GM12892 (cell line): ENCODE measurements around the gene P2RY10.

Source experiments
- POLR2A ChIP-seq: IDR thresholded peaks from 2 replicates; pipeline ENCODE4 v1.6.1; 2011; ENCODE audit warnings: low read depth, low read length, control low read depth
- POLR2AphosphoS5 ChIP-seq: IDR thresholded peaks from 2 replicates; pipeline ENCODE4 v1.6.1; 2011; ENCODE audit warnings: low read depth, low read length, control low read depth

DNA sequence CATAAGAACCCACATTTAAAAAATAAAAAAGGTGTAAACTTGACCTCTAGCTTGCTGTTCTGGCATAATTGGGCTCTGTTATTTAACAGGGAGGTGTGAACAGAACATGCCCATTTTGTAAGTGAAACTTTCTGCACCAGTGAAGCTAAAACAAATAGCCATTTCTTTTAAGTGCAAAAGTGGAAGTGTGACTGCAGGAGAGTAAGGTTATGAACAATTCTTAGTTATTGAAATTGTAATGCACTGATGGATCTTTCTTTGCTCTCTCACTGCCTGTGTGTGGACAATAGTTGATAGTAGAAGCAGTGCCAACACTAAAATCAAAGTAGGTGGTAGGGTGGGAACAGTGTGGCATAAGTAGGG, 12.6 kb downstream of the P2RY10 start:
- TF ChIP-seq POLR2A, result 0 out of 2 replicates have a peak, but pooled peaks have one; percentile 37
- TF ChIP-seq POLR2AphosphoS5, result 0 out of 2 replicates have a peak, but pooled peaks have one; percentile 24
